H54 (cell line): ENCODE data around the gene TSPAN33.
"Not testable (repeated sequence)": the region's sequence is repeated elsewhere in the genome, so short reads cannot be mapped to it uniquely, and the experiment has no call there.

Experiments
- DNase-seq: peaks from one replicate; pipeline ENCODE4 v3.0.0; 2011; ENCODE audit warnings: low spot score, mixed read lengths; ENCODE audit not compliant: insufficient read length
- FAIRE-seq: peaks from 3 replicates; lab custom pipeline; 2011; peaks lifted over from hg19 to GRCh38; lab: Jason Lieb, UNC
- POLR2A ChIP-seq: IDR thresholded peaks from 2 replicates; pipeline ENCODE4 v1.6.1; 2011; ENCODE audit warnings: low read depth, mild to moderate bottlenecking, low read length

TSPAN33 gene

DNA sequence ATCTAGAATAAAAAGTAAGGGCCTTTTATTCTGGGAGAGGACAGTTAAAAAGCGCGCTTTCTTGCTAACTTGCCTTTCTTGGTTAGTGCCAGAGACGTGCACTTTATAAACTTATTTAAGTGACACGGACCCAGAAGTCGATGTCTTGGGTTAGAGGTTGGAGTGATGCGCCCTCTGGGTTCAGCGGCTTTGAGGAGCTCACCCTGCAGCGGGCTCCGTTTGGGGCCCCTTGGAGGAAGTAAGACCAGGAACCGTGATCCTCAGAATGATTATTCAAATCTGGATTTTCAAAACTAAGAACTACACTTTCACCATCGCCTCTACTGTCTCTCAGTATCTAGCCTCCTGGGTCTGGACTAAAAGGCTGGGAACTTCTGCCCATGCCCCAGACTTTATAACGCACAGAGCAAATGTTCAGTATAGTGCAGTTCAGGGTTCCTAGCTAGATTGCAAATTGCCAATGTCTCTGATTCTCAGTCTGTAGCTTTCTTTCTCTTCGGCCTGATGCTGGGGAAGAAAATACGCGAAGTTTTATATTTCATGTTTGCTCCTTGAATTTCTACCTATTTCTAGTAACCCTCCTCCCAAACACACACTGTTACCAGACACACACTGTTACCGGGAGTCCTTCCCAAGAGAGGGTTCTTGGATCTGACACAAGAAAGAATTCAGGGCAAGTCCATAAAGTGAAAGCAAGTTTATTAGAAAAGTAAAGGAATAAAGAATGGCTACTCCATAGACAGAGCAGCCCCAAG is 25.4 kb downstream of the TSPAN33 start:
- DNase-seq (no peak), FAIRE-seq (no peak)
- TF ChIP-seq POLR2A: no peak

DNA sequence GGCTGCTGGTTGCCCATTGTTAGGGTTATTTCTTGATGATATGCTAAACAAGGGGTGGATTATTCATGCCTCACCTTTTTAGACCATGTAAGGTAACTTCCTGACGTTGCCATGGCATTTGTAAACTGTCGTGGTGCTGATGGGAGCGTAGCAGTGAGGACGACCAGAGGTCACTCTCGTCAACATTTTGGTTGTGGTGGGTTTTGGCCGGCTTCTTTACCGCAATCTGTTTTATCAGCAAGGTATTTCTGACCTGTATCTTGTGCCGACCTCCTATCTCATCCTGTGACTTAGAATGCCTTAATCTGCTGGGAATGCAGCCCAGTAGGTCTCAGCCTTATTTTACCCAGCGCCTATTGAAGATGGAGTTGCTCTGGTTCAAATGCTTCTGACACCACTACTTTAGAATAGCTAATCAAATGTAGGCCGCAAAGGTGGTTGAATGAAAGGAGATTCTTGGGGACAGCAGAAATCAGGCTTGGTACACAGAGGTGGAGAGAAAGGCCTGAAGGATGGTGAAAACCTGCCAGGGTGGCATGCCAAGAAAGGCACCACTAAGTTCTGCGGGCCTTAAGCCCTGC is 26.0 kb downstream of the TSPAN33 start:
- no peak for FAIRE-seq
- no peak for DNase-seq
- TF ChIP-seq POLR2A: no peak

DNA sequence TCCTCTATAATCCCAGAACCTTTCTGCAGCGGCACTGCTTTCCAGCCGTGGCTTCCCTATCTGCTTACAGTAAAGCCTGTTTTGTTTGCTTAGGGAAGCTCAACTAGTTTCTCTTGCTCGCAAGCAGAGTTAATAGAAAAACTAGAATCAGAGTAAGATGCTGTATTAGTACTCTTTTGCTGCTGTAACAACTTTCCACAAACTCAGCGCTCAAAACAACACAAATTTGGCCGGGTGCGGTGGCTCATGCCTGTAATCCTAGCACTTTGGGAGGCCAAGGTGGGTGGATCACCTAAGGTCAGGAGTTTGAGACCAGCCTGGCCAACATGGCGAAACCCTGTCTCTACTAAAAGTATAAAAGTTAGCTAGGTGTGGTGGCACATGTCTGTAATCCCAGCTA is 29.4 kb downstream of the TSPAN33 start:
- DNase-seq, FAIRE-seq: not testable (repeated sequence)

DNA sequence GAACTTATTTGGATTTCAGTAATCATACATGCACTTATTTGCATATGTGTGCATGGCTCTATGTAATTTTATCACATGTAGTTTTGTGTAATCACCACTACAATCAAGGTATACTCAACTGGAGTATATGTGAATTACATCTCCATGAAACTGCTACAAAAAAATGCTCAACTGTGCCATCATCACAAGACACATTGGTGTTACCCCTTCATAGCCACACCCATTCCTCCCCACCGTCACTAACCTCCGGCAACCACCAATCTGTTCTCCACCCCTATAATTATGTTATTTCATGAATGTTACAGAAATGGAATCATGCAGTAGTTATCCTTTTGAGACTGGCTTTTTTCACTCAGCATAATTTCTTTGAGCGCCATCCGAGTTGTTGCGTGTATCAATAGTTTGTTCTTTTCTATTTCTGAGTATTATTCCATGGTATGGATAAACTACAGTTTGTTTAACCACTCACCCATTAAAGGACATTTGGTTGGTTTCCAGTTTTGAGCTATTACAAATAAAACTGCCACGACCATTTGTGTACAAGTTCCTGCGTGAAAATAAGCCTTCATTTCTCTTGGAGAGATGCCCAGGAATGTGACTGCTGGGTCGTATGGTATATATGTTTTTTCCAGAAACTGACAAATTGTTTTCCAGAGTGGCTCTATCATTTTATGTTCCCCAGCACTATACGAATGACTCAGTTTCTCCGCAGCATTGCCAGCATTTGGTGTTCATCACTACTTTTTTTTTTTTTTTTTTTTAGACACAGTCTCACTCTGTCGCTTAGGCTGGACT is 32.6 kb downstream of the TSPAN33 start:
- FAIRE-seq (no peak), DNase-seq (no peak)
- TF ChIP-seq POLR2A: no peak

DNA sequence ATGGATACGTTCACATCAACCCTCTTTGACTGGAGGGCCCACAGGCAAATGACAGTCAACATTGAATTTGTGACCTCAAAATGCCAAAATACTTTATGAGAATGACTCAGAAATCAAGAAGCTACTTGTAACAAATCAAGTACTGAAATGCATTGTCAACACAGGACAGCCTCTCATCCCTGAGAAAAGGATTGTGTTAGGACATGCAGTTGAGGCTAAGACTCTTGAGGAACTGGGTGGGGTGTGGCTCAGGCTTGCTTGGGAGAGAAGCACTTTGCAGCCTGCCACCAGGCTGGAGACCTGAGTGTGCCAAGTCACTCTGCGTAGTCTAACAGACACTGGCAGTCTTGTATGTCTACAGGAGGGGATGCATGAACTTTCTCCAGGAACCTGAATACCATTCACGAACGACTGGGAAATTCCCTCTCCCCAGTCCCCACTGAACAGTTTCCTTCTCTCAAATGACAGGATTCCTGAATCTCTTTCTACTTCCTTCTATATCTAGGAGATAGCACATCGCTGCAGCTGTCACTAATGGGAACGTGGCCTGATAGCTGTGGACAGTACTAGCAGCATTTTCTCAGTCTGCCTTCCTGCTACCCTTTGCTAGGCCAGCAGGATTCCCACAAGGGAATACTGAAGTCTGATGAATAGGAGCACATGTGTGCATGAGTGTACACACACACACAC is 40.6 kb downstream of the TSPAN33 start:
- DNase-seq: no peak
- no peak for FAIRE-seq
- TF ChIP-seq POLR2A: no peak

DNA sequence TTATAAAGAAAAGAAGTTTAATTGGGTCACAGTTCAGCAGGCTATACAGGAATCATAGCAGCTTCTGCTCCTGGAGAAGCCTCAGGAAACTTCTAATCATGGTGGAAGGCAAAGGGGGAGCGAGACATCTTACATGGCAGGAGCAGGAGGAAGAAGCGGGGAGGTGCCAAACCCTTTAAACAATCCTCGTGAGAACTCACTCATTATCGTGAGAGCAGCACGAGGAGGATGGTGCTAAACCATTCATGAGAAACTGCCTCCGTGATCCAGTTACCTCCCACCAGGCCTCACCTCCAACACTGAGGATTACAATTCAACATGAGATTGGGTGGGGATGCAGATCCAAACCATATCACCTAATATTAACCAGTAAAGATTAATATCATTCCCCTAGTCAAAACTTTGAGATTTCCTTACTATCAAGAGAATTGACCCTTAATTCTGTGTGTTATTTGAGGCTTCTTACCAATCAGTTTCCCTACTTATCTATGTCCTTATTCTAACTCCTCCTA is 42.3 kb downstream of the TSPAN33 start:
- FAIRE-seq: no peak
- TF ChIP-seq POLR2A: no peak
- no peak for DNase-seq

DNA sequence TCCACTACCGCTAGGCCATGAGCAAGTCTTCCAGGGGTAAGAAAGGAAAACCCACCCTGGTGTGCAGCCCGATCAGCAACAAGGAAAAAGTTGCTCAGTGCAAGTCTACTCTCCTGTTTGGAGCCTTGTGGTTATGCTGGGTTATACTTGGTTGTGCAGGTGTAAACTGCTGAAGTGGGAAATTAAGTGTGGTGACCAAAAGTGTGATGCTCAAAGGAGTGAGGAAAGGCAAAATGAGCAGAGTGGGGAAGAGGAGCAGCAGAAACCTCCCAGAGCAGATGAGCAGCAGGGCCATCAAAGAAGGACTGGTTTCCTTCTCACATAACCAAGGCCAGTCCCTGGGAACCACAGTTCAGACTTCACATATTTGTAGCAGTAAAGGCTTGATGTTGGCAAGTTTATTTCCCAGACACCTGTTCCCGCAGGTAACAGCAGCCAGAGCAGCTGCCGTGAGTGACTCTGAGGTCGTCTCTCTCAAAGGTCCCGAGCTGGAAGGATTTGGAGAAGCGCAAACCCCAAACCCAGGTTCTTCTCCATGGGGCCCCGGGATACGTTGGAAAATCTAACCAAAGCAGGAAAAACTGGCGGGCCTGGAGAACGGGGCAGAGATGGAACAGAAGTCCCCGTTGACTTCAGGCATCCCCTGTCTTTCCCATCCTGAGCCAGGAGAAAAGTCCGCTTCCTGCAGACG is 43.3 kb downstream of the TSPAN33 start:
- no peak for DNase-seq
- TF ChIP-seq POLR2A: no peak
- no peak for FAIRE-seq

DNA sequence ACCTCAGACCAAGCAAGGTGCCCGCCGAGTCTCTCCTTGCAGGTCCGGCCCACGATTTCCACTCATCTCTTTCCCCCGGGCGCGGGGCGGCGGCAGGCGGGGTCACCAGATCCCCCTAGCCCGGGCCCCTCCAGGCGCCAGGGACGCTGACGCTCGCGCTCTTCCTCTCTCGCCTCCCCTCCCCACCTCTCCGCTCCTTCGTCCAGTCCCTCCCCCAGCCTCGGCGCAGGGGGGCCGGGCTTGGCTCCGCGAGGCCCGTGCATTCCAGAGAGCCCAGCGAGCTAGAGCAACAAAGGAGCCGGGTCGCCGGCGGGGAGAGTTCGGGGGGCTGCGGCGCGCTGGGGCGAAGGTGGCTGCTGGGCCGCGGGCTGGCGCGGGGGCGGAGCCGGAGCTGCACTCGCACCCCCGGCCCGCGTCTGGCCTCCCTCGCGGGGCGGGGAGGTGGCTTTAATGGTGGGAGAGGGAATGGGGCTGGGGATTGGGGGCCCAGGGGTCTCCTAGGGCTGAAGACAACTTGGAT is 43.9 kb downstream of the TSPAN33 start, which contains the start of gene SMO:
Gene SMO (plus strand): TSS at position 262 of the 520 bp plus-strand sequence. CDS start 519 bp downstream, outside the sequence.
- peak; percentile 42; the same call in 1 of the 2 replicates for TF ChIP-seq POLR2A
- FAIRE-seq (no peak), DNase-seq (no peak)

DNA sequence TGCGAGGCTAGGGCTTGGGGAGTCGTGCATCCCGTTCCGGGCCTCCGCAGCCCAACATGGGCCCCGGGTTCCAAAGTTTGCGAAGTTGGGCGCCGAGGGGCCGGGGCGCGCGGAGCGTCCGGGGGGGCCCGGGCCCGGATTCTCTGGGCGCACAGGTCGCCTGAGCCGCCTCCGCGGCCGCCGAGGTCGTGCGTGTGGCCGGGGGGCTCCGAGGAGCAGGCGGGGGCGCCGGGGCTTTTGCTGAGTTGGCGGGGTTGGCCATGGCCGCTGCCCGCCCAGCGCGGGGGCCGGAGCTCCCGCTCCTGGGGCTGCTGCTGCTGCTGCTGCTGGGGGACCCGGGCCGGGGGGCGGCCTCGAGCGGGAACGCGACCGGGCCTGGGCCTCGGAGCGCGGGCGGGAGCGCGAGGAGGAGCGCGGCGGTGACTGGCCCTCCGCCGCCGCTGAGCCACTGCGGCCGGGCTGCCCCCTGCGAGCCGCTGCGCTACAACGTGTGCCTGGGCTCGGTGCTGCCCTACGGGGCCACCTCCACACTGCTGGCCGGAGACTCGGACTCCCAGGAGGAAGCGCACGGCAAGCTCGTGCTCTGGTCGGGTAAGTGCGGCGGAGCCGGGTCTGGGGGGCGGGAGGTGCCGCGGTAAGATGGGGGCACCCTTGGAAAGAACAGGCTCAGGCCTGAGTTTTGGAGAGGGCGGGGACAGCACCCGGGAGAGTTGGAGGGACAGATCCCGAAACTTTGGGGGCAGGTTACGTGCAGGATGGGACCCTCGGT is 44.6 kb downstream of the TSPAN33 start:
- FAIRE-seq (no peak), DNase-seq (no peak)
- TF ChIP-seq POLR2A: no peak

DNA sequence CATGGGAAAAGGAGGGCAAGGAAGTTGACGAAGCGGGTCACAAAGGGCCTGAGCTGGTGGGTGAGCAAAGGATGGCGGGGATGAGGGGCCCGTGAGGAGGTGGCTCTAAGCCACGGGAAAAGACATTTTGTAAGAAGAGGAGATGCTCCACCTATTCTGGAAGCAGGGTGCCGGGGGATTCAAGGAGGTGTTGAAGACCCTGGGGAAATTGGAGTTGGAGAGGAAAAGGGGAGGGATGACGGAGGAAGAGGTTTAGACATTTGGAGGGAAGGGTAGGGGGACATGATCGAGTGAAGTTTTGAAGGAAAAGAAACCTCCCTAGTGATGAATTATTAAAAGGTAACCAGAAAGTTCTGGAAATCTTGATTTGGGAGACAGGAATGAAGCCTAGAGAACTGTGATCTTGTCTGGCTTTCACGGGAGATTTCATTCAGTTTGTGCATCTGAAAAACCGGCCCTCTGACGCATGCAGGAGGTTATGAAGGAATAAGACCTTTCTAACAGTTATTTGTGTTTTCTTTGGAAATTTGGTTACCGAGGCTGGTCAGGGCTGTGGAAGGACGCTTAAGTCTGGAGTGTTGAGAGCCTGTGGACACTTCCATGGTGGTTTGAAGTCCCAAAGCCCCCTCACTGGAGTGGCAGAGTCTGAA is 45.3 kb downstream of the TSPAN33 start:
- FAIRE-seq (no peak), DNase-seq (no peak)
- no peak for TF ChIP-seq POLR2A

DNA sequence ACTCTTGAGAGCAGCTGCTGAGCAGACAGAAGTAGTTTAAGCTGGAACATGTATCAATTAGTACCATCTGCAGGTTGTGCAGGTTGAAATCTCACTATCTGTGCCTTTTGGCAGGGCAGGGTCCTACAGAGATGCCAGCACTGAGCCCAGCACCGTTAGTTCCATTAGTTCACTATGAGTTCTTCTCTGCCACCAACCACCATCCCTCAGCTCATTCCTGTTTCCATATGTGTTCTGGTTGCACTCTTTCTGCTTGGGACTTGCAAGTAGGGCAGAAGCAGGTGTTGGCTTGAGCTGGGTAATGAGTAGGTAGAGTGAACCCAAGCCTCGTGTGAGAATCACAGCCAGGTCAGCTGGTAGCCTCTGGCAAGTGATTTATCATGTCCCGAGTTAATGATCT is 46.8 kb downstream of the TSPAN33 start:
- DNase-seq (no peak), FAIRE-seq (no peak)
- TF ChIP-seq POLR2A: no peak

DNA sequence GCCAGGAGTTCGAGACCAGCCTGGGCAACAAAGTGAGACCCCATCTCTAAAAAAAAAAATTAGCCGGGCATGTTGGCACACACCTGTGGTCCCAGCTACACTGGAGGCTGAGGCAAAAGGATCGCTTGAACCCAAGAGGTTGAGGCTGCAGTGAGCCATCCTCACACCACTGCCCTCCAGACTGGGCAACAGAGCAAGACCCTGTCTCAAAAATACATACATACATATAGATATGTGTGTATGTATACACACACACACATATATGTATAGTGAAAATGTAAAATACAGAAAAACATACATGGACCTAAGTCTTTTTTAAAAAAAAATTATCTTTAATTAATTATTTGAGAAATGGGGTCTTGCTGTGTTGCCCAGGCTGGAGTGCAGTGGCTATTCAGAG is 49.4 kb downstream of the TSPAN33 start:
- no peak for DNase-seq
- FAIRE-seq: no peak
- no peak for TF ChIP-seq POLR2A
